Stimulated activated CD4-positive, alpha-beta T cell treated with anti-CD3 and anti-CD28 coated beads, TNF-alpha, amount 100 ng/mL, for 48 hours (primary cell): ENCODE results near the gene HINT3.
"Not testable (repeated sequence)": the region's sequence is repeated elsewhere in the genome, so short reads cannot be mapped to it uniquely, and the experiment has no call there.

Experiments
- DNase-seq, 3 donors: peaks; one replicate each; pipeline ENCODE4 v3.0.0-alpha.2; 2020; ENCODE audit warnings: low read depth in 3 of 3

HINT3 gene

GRCh38 chr6:125962900-125963497 is 6.4 kb downstream of the HINT3 start:
- DNase-seq = no peak

GRCh38 chr6:125963817-125964216 is 7.2 kb downstream of the HINT3 start:
- no peak for DNase-seq

GRCh38 chr6:125966569-125966968 is 10.0 kb downstream of the HINT3 start:
- DNase-seq = no peak

- no peak for DNase-seq
These were observed 11.9 kb downstream of the HINT3 start for GRCh38 chr6:125968493-125968892.

GRCh38 chr6:125970760-125971159 is 14.2 kb downstream of the HINT3 start:
- no peak for DNase-seq

GRCh38 chr6:125972478-125972877 is 15.9 kb downstream of the HINT3 start:
- not testable (repeated sequence) for DNase-seq

- DNase-seq = no peak
These were observed 17.8 kb downstream of the HINT3 start for GRCh38 chr6:125974214-125974866.

- DNase-seq = no peak
These were observed 22.5 kb downstream of the HINT3 start for GRCh38 chr6:125979101-125979500.

GRCh38 chr6:125981571-125982185 is 25.1 kb downstream of the HINT3 start:
- no peak for DNase-seq

- no peak for DNase-seq
These were observed 26.8 kb downstream of the HINT3 start for GRCh38 chr6:125983246-125983945.

- no peak for DNase-seq
These were observed 27.7 kb downstream of the HINT3 start for GRCh38 chr6:125984311-125984710.

GRCh38 chr6:125985522-125985921 is 29.0 kb downstream of the HINT3 start:
- DNase-seq = no peak

- DNase-seq = no peak
These were observed 29.4 kb downstream of the HINT3 start for GRCh38 chr6:125985979-125986300.

- DNase-seq = peak; percentile 68 to 78 (median 70)
These were observed 29.9 kb downstream of the HINT3 start, which contains the start of gene TRMT11 for GRCh38 chr6:125986301-125987025. Gene TRMT11, plus strand, starts transcription at chr6:125986540. Its CDS starts 11 bp downstream, at chr6:125986551.

GRCh38 chr6:125987026-125987617 is 30.6 kb downstream of the HINT3 start:
- DNase-seq = peak in 1 of 3 donors; percentile 8

GRCh38 chr6:125988280-125988679 is 31.7 kb downstream of the HINT3 start:
- no peak for DNase-seq

GRCh38 chr6:125989631-125990030 is 33.1 kb downstream of the HINT3 start:
- no peak for DNase-seq

GRCh38 chr6:125991653-125992052 is 35.1 kb downstream of the HINT3 start:
- DNase-seq = no peak

- DNase-seq = no peak
These were observed 38.3 kb downstream of the HINT3 start for GRCh38 chr6:125994670-125995488.

- DNase-seq = peak; percentile 32 to 53 (median 36)
These were observed 39.5 kb downstream of the HINT3 start for GRCh38 chr6:125995972-125996580.
